Progenitor cell of endocrine pancreas (in vitro differentiated cells): Measurements from ENCODE around the gene KAZN. TPM values are rescaled to one million over a fixed set of nuclear protein-coding genes. Genes with fewer than 3 reads are reported as not detected.

Experiments used
- DNase-seq: peaks from one replicate; pipeline ENCODE4 v3.0.0; 2021; ENCODE audit warnings: low spot score; ENCODE audit not compliant: unreplicated experiment
- H3K27ac Mint-ChIP-seq: 2 replicates; pipeline ENCODE4 v1.8.0; 2021; ENCODE audit warnings: mild to moderate bottlenecking, moderate library complexity, mixed read lengths
- H3K27me3 Mint-ChIP-seq: 2 replicates; pipeline ENCODE4 v1.8.0; 2021; ENCODE audit warnings: mixed read lengths
- H3K36me3 Mint-ChIP-seq: 2 replicates; pipeline ENCODE4 v1.8.0; 2022; ENCODE audit warnings: mixed read lengths; ENCODE audit not compliant: insufficient read depth
- H3K4me1 Mint-ChIP-seq: 2 replicates; pipeline ENCODE4 v1.8.0; 2021; ENCODE audit warnings: low read depth, mixed read lengths
- H3K4me3 Mint-ChIP-seq: 2 replicates; pipeline ENCODE4 v1.8.0; 2021; ENCODE audit warnings: low read depth, mild to moderate bottlenecking, moderate library complexity, mixed read lengths
- H3K9me3 Mint-ChIP-seq: 2 replicates; pipeline ENCODE4 v1.8.0; 2021; ENCODE audit warnings: low read depth, mixed read lengths
- CTCF ChIP-seq: fragments of 200-600 bp; sonication (generic); IDR thresholded peaks from one replicate; pipeline ENCODE4 v1.5.0; 2021; ENCODE audit warnings: antibody characterized with exemption, mild to moderate bottlenecking; ENCODE audit not compliant: unreplicated experiment
- total RNA-seq: library from RNA; stranded (reverse); gene quantifications from 2 replicates; pipeline ENCODE4 v1.2.1, GENCODE V29; 2021

Gene KAZN
- total RNA-seq, 1 donor from 2014 or later: 12.9 TPM

- Mint-ChIP-seq H3K9me3 (no peaks in the 10 kb centered on the region), H3K4me3 (no peak overlapping the region), H3K27me3 (peaks cover 7% of the 10 kb centered on the region), H3K36me3 (no peaks in the 10 kb centered on the region), H3K27ac (no peak overlapping the region), H3K4me1 (peaks cover 5% of the 10 kb centered on the region)
- peak; percentile 55 for TF ChIP-seq CTCF
- DNase-seq: no peak
Measured at GRCh38 chr1:14606632-14607031, 8.1 kb downstream of the KAZN start.

- Mint-ChIP-seq H3K27ac (no peak overlapping the region), H3K27me3 (peaks cover 3% of the 10 kb centered on the region), H3K4me3 (no peak overlapping the region), H3K4me1 (peaks cover 2% of the 10 kb centered on the region), H3K9me3 (no peaks in the 10 kb centered on the region), H3K36me3 (no peaks in the 10 kb centered on the region)
- DNase-seq: no peak
- no peak for TF ChIP-seq CTCF
Measured at GRCh38 chr1:14607295-14607694, 8.8 kb downstream of the KAZN start.

GRCh38 chr1:14608308-14608707 is 9.8 kb downstream of the KAZN start:
- TF ChIP-seq CTCF: peak; percentile 46
- Mint-ChIP-seq H3K36me3 (no peaks in the 10 kb centered on the region), H3K27me3 (no peaks in the 10 kb centered on the region), H3K4me3 (no peak overlapping the region), H3K27ac (no peak overlapping the region), H3K9me3 (no peaks in the 10 kb centered on the region), H3K4me1 (peaks cover 2% of the 10 kb centered on the region)
- DNase-seq: no peak

GRCh38 chr1:14610761-14611160 is 12.3 kb downstream of the KAZN start:
- TF ChIP-seq CTCF: no peak
- Mint-ChIP-seq H3K4me1 (peaks cover 2% of the 10 kb centered on the region), H3K27me3 (no peaks in the 10 kb centered on the region), H3K9me3 (no peaks in the 10 kb centered on the region), H3K27ac (no peak overlapping the region), H3K36me3 (peaks cover 2% of the 10 kb centered on the region), H3K4me3 (no peak overlapping the region)
- no peak for DNase-seq

- no peaks in the 10 kb centered on the region for H3K27me3 Mint-ChIP-seq
- H3K4me3 Mint-ChIP-seq: no peak overlapping the region
- peaks cover 8% of the 10 kb centered on the region for H3K4me1 Mint-ChIP-seq
- H3K9me3 Mint-ChIP-seq: no peaks in the 10 kb centered on the region
- no peak overlapping the region for H3K27ac Mint-ChIP-seq
- H3K36me3 Mint-ChIP-seq: peaks cover 4% of the 10 kb centered on the region
- no peak for TF ChIP-seq CTCF
- DNase-seq: no peak
Measured at GRCh38 chr1:14611792-14612191, 13.3 kb downstream of the KAZN start.
